ENCODE results near the gene MYO15A.

The MYO15A gene

GRCh38 chr17:18138065-18138749 lies 29.7 kb downstream of the MYO15A start:
- no peak for DNase-seq

- DNase-seq = no peak
Observed at GRCh38 chr17:18139092-18139491, 30.5 kb downstream of the MYO15A start.

DNA sequence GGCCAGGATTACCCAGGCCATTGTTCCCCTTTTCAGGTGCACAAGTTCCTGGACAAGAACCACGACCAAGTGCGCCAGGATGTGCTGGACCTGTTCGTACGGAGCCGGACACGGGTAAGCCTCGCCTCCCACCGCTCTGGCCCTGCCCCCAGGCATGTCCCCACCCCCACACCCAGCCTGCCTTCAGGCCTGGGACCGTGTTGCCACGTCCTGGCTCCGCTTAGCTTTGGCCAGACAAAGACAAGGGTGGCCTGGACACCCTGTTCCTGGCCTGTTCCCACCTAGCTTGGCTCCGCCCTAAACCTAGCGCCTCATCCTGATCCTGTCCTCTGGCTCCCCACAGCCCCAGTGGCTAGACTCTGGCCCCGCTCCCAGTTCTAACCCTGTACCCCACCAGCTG lies 30.9 kb downstream of the MYO15A start:
- DNase-seq = no peak

- DNase-seq = peak; percentile 28 to 30
Observed at GRCh38 chr17:18139949-18140348, 31.4 kb downstream of the MYO15A start.

GRCh38 chr17:18140648-18141047 lies 32.1 kb downstream of the MYO15A start:
- DNase-seq = no peak

DNA sequence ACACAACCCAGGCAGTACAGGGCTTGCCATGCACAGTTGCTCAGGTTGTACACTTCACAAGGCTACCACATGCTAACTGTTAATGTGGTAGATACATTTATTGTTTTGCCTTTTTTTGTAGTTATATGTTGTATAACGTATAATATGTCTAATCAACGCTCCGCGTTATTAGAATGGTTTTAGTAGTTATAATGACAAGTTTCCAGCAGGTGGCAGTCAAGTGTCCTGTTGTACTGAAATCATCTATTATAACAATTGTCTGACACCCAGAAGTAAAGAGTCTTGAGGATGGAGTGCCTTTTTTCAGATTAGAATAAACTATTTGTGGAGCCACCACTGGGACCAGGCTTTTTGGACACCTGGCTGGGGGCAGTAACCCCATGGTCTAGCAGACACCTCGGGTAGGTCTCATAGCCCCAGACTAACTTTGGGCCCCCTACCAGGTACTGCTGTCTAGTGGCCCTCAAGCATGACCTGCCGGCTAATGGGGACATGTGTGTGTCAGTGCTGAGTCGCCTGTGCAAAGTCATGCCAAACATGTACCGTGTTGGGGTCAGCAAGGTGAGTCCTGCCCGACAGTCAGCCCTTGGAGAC lies 32.8 kb downstream of the MYO15A start:
- DNase-seq = peak; percentile 72 to 84

GRCh38 chr17:18142417-18142816 lies 33.9 kb downstream of the MYO15A start:
- DNase-seq = no peak

DNA sequence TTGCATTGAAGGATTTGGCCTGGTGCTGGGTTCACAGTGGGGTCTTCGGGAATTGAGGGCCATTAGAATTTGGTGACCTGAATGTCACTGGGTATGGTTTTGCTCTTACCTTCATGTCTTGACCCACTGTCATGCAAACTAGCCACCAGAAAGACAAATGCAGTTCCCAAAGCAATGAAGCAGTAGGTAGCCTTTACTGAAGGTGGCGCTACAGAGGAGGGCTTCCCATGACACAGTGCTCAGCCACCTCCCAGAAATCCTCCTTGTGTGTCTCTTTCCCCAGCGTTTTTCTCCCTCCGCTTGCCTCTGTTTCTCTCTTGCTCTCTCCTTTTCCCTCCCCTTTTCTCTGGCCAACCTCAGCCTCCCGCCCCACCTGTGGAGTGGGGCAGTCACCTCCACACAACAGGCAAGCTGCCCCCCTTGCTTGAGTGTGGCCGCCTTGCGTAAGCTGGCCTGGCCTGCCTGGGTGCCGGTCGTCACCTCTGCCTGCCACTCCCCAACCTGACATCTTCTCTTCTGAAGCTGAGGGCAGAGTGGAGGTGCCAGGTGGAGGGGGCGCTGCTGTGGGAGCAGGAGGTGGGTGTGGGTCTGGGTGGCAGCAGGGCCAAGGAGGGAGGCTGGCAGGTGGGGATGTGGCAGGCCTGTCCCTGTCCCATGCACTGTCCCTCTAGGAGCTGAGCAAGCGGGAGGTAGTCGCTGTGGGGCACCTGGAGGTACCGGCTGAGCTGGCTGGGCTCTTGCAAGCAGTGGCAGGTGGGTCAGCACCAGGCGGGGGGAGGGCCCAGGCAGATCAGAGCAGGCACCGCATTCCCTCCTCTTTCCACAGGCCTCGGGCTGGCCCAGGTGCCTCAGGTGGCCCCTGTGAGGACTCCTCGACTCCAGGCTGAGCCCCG lies 34.7 kb downstream of the MYO15A start:
- DNase-seq = peak; percentile 18 to 45

DNA sequence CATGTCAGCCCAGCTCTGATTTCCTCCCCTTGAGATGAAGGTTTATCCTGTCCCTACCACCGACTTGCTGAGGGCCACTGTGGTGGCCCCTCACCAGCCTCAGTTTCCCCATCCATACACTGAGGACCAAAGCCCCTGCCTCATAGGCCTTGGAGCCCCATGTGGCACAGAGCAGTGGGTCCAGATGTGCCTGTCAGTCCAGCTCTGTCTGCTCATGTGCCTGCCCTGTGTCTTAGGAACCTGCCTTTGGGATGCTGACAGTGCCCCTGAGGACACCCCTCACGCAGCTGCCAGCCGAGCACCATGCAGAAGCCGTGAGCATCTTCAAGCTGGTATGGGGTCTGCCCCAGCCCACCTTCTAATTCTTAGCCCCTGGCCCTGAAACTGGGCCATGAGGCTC lies 35.7 kb downstream of the MYO15A start:
- no peak for DNase-seq

GRCh38 chr17:18144855-18145254 lies 36.3 kb downstream of the MYO15A start:
- DNase-seq = peak; percentile 17 to 29

GRCh38 chr17:18145811-18146210 lies 37.3 kb downstream of the MYO15A start:
- no peak for DNase-seq

DNA sequence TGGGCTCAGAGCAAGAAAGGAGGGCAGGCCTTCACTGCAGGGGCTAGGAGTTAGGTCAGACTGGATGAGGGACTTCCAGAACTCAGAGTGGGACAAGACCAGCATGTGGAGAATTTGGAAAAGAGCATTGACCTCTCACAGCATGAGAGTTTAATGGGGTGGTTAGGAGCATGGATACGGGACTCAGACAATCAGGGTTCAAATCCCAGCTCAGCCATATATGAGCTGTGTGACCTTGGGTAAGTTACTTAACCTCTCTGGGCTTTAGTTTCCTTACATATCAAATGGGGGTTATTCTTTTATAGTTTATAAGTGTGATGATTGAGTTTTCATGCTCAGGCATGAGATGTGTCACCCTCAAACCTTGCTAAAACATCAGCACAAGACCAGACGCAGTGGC lies 37.7 kb downstream of the MYO15A start:
- DNase-seq = no peak

- DNase-seq = no peak
Observed at GRCh38 chr17:18146980-18147379, 38.4 kb downstream of the MYO15A start.

GRCh38 chr17:18148586-18148985 lies 40.0 kb downstream of the MYO15A start:
- no peak for DNase-seq

- DNase-seq = no peak
Observed at GRCh38 chr17:18151290-18151689, 42.7 kb downstream of the MYO15A start.

DNA sequence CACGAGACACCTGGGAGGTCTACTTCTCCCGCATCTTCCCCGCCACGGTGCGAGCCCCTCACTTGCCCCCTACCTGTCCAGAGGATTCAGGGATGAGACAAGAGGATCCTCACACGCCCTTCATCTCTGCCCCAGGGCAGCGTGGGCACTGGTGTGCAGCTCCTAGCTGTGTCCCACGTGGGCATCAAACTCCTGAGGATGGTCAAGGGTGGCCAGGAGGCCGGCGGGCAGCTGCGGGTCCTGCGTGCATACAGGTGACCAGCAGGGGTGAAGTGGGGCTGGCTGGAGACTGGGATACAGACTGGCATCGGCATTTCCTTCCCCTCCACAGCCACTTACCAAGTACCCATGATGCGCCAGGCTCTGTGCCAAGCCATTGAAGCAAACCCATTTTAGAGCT lies 46.6 kb downstream of the MYO15A start:
- no peak for DNase-seq

DNA sequence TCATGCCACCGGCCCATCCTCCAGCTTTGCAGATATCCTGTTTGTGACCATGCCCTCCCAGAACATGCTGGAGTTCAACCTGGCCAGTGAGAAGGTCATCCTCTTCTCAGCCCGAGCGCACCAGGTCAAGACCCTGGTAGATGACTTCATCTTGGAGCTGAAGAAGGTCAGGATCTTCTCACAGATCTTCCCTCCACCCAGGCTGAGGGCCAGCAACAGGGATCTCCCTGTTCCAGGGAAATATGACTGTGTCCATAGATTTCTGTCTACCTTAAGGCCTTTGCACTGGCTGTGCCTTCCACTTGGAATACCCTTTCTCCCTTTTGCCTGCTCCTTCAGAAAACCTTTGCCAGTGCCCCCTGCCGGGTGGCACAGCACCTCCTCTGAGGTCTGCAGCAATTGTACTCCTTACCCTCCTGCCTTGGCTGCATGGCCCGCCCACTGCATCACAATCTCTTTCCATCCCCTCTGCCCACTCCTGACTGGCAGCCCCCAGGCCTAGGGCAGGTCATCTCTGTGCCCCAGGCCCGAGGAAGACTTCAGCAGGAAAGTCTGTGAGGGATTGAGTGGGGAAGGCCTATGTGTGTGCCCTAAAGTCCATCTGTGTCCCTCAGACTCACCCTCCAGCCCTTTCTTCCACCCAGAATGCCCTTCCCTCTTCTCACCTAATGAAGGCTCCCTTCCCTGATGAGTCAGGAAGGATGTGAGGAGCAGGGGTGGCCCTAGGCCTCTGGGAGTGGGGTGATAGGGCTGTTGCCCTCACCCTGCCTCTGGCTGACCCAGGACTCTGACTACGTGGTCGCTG lies 47.8 kb downstream of the MYO15A start:
- DNase-seq = no peak

DNA sequence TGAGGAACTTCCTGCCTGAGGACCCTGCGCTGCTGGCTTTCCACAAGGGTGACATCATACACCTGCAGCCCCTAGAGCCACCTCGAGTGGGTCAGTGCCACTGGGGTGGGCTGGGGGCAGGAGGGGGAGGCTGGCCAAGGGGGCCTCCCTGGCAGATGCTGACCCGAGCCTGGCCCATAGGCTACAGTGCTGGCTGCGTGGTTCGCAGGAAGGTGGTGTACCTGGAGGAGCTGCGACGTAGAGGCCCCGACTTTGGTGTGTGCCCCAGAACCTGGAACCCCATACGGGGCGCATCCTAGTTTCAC lies 48.4 kb downstream of the MYO15A start:
- no peak for DNase-seq

- DNase-seq = peak; percentile 40 to 55
Observed at GRCh38 chr17:18157354-18157985, 48.9 kb downstream of the MYO15A start.

GRCh38 chr17:18158022-18158600 lies 49.6 kb downstream of the MYO15A start:
- DNase-seq = peak; percentile 96 to 97

DNA sequence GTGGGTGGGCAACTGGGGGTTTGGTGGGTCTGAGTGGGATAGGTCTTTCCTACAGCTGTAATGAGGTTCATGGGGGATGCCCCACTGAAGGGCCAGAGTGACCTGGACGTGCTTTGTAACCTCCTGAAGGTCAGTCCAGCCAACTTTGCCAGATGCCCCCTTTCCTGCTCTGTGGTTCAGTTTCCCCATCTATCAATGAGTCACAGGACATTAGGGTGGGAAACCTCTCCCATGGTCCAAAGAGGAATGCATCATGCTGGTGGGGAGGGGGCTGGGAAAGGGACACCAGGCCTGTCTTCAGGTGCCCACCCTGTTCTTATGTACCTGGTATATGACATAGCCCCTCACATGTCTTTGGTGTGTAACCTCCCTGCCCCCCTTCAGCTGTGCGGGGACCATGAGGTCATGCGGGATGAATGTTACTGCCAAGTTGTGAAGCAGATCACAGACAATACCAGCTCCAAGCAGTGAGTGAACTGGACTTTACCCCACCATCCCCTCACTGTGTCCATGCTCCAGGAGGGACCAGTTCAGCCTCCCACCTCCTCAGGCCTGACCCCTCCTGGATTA lies 51.1 kb downstream of the MYO15A start:
- DNase-seq = no peak

Measured in inflammatory macrophage (primary cell).